IPS-18c (cell line): ENCODE data around the gene CAMK2D.

Experiments
- H3K4me3 ChIP-seq: 2 replicates; pipeline ENCODE4 v1.7.0; 2013; ENCODE audit warnings: low read depth, mild to moderate bottlenecking, low read length, moderate library complexity; ENCODE audit not compliant: insufficient read depth
- H3K9me3 ChIP-seq: one replicate; pipeline ENCODE4 v1.6.1; 2013; ENCODE audit warnings: mild to moderate bottlenecking, low read length, moderate library complexity; ENCODE audit not compliant: control insufficient read depth, insufficient read depth

Gene CAMK2D

DNA sequence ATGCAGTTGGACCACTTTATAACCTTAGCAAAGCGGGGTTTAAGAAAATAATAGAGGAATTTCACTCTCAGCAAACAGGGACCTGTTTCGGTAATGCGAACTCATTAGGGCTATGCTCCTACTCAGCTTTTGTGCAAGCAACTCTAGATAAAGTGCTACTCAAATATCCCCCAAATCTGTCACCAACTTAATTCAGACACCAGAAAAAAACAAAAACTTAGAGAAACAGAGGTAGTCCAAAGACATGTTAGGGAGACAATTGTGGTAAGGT, 123.0 kb downstream of the CAMK2D start:
- no peak overlapping the region for H3K4me3 ChIP-seq
- no peaks in the 10 kb centered on the region for H3K9me3 ChIP-seq

DNA sequence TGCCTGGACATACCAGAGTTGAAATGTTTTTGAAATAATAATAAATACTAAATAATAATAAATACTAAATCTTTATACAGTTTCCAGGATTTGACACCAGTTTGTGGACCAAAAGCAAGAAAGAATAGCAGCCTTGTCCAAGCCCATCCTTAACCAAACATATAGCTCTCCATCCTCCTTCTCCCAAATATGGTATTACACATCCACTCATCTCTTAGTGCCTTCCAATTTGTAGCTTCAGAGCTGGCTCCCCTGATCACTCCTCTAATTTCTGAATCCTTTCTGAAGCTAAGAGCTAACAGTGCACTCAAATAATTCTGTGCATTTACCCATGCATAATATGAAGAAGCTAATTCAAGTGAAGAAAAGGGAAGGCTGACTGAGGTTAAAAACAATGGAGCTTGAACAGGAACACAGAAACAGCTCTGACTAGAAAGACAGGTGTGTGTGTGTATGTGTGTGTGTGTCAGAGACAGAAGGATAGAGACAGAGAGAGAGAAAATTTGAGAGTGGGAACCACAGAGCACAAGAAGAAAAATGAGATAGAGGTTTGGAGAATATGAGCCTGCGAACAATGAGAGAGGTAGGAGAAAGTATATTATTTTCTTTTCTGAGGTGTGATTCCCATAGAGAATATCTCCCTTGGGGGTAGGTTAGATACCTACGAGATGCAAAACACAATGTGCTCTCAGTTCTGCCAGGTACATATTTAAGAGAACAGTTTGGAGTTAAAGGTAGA, 123.5 kb downstream of the CAMK2D start:
- H3K9me3 ChIP-seq: no peaks in the 10 kb centered on the region
- H3K4me3 ChIP-seq: no peak overlapping the region

DNA sequence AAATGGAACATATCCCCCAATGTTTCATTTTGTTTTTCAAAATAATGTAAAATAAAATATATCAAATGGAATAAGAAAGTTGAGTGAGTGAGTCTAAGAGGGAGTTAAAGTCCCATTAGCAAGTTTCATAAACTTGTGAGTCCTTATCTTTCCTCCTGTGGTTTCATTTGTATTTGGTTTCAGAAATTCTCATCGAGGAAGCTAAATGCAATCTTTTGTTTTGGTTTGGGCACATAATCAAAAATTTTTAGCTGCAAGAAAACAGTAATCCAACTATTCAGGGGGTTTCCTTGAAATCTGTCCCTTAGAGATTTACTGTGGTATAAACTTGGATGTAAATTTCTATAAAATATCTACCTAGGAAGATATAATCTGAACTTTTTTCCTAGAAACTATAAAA, 124.2 kb downstream of the CAMK2D start:
- Histone ChIP-seq H3K4me3 (no peak overlapping the region), H3K9me3 (no peaks in the 10 kb centered on the region)

DNA sequence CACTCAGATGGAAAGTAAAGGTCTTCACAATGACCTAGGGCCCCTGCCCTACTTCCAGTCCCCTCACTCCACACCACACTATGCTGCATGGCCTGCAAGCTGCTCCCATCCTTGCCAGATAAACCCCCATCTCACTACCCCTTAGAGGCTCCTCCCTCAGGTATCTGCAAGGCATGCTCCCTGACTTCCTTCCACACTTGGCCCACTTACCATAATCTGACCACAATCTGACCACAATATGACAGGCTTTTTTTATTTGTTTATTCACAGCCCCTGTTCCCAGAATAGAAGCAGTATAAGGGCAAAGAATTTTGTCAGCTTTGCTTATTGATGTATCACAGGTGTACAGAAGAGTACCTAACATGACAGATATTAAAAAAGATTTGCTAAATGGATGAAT, 124.7 kb downstream of the CAMK2D start:
- H3K9me3 ChIP-seq: no peaks in the 10 kb centered on the region
- H3K4me3 ChIP-seq: no peak overlapping the region

DNA sequence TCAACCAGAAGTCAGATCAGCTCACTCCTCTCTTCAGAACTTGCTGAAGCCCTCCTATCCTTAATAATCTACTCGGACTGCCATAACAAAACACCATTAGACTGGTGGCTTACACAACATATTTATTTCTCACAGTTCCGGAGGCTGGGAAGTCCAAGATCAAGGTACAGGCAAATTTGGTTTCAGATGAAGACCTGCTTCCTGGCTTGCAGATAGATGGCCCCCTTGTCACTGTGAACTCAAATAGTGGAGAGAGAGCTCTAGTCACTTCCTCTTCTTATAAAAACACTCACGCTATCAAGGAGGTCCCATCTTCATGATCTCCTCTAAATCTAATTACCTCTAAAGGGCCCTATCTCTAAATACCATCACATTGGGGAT, 125.1 kb downstream of the CAMK2D start:
- H3K4me3 ChIP-seq: no peak overlapping the region
- H3K9me3 ChIP-seq: no peaks in the 10 kb centered on the region

DNA sequence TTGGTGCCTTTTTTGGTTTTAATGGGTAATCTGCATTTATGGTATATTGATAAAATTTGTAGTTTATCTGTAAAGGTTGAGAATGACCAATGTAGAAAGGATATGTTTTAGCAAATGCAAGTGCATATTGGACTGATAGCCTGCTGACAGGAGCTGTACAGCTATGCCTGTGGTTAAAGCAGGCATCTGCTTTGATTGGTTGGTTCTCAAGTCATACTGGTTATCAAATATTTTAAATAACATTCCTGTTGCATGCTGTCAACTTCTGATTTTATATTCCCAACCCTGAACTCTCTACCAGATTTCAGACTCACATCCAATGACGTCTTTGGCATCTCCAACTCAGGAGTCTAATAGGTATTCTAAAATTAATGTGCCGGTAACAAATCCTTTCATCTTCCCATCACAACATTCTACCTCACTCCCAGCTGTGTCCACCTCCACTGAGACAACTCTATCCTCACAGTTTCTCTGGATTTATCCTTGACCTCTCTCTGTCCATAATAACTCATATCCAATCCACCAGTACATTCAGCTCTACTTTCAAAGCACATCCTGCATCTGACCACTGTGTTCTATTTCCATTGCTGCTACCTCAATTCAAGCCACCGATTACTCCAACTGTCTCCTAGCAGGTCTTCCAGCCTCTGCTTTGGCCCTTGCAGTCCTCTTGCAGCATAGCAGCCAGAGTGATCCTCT, 125.7 kb downstream of the CAMK2D start:
- no peaks in the 10 kb centered on the region for H3K9me3 ChIP-seq
- no peak overlapping the region for H3K4me3 ChIP-seq

DNA sequence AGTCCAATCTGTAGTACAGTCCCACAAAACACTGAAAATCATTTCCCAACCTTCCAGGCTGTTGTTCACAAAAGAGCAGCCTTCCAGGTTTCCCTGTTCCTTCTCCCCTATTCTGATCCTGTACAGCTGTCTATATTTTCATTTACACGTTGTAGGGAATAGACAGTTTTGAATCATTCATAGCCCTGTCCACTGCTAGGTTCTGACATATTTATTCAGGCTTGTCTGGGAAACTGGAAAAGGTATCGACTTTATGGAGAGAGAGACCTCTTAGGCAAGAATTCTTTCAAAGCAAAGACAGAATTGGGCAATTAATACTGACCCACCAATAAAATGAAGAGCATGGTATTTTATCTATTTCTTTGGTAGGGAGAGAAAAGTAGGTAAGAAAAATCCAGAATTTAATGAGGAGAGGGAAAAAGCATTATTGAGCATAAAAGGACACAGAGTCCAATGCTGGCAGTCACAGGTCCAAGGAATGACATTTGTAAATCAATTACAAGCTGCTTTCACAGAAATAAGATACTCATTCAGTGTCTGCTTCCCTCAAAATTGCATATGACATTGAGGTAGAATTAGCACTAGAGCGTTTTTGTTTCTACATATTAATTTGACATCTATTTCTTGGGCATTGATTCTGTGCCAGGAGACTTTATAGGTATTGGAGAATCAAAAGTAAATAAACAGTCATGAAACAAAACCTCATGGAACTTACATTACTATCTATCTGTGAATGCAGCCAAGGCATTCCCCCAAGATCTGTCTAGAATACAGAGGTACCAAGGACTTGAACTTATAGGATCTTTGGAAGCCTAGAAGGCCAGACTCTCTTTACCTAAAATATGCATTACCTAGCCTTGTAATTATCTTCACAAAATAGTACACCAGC, 127.2 kb downstream of the CAMK2D start:
- no peaks in the 10 kb centered on the region for H3K9me3 ChIP-seq
- no peak overlapping the region for H3K4me3 ChIP-seq

DNA sequence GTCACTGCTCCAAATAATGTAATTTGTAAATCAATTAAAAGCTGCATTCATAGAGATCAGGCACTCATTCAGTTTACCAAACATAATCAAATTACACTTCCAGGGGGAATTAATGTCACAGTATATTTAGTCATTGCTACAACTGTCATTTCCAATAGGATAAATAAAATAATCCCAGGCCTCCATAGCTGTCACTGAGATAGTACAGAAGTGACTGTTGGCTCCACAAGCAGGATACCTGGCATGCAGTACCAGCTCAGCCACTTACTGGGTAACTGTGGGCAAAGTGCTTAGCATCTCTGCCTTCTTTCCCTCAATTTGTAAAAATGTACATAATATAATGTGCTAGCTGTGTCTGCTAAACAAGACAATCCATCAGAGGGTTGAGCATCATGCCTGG, 128.1 kb downstream of the CAMK2D start:
- Histone ChIP-seq H3K4me3 (no peak overlapping the region), H3K9me3 (no peaks in the 10 kb centered on the region)

DNA sequence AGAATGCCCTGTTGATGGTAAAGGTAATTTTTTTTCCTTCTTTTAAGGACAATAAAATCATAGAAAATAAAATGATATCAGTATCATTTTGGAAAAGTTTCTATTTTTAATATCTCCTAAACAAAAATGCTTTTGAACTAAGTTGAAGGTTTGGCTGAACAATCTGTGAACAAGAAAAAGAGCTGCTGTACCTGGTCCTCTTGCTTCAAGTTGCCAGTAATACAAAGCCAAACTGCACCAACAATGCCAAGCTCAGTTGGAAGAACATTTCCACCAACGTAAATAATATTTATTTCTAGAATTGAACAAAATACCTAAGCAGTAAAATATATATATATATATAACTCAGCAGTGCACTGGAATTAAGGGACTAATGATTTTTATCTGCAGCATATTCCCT, 132.8 kb downstream of the CAMK2D start:
- H3K4me3 ChIP-seq: no peak overlapping the region
- H3K9me3 ChIP-seq: no peaks in the 10 kb centered on the region

DNA sequence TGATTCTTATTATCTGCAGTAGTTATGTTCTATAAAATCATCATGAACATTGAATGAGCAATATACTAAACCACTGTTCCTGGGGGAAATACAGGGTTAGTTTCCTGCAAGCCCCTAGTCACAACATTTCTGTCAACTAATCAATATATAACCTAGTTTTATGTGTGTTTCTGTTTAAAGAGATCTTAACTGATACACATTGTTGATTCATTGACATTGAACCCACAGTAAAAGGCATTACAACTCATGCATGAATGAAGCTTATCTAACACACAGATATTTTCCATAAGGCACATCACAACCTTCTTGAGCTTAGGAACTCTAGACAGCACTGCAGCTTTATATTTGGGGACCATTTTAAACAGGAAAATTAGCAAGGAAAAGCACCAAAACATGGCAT, 134.2 kb downstream of the CAMK2D start:
- no peak overlapping the region for H3K4me3 ChIP-seq

DNA sequence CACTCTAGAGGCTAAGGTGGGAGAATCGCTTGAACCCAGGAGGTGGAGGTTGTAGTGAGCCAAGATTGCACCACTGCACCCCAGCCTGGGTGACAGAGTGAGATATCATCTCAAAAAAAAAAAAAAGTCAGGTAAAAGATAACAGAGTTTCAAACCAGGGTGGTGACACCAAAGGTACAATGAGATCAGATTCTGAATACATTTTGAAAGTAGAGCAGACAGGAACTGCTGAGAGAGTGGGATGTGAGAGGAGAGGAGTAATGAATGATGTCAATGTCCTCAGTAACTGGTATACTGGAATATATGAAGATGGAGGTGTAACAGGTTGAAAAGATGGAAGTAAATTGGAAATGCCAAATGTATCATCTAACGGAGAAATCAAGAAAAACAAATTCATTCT, 135.6 kb downstream of the CAMK2D start:
- Histone ChIP-seq H3K4me3 (no peak overlapping the region), H3K9me3 (no peaks in the 10 kb centered on the region)

More for the DNA sequence above, 134.2 kb downstream of the CAMK2D start:
- no peaks in the 10 kb centered on the region for H3K9me3 ChIP-seq

DNA sequence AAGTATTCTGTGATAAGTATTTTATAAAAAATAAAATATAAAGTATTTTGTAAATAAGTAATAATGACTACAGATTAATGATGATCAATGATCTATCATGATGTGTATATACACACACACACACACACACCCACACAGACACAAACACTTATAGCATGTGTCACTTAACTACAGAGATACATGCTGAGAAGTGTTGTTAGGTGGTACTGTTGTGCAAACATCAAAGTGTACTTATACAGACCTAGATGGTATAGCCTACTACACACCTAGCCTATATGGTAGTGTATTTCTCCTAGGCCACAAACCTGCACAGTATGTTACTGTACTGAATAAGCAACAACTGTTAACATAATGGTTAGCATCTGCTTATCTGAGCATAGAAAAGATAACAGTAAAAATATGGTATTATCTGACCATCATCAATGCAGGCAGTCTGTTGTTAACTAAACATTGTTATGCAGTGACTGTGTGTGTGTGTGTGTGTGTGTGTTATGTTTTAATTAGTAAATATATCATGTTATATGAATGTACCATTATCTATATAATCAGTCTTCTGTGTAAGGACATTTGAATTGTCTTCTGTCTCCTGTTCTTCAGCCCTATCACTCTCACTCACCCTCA, 138.2 kb downstream of the CAMK2D start:
- no peaks in the 10 kb centered on the region for H3K9me3 ChIP-seq
- no peak overlapping the region for H3K4me3 ChIP-seq

DNA sequence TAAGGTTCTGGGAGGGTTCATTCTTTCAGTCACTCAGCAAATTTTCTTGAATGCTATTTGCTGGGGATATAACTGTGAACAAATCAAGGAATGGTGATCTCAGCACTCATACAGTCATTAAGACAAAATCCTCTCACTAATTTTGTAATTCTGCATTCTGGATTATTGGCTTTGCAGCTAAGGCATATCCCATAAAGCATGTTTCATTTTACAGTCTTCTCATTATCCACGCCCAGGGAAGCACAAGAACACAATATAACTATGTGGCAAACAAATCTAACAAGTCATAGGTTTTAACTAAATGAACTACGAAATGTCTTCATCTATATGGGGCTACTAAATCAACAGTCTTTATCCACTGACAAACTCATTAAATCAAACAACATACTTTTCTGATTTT, 139.9 kb downstream of the CAMK2D start:
- H3K9me3 ChIP-seq: no peaks in the 10 kb centered on the region

DNA sequence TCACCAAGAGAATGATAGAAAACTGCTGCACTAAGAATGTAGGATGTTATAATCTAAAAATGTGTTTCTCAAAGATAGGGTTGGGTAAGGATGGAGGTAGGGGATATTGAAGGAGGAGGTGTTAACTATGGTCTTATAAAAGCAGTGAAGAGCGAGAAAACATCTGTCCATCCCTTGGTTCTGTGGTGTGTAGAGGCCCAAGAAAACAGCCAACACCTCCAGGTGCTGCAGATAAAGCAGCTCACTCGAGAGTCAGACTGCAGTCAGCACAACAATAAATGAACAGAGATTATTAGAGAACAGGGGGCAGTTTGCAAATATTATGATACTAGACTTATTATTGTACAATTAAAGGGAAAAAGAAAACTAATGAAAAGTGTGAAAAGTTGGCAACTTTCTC, 141.5 kb downstream of the CAMK2D start:
- no peak overlapping the region for H3K4me3 ChIP-seq
- H3K9me3 ChIP-seq: no peaks in the 10 kb centered on the region

More for the DNA sequence above, 139.9 kb downstream of the CAMK2D start:
- no peak overlapping the region for H3K4me3 ChIP-seq

DNA sequence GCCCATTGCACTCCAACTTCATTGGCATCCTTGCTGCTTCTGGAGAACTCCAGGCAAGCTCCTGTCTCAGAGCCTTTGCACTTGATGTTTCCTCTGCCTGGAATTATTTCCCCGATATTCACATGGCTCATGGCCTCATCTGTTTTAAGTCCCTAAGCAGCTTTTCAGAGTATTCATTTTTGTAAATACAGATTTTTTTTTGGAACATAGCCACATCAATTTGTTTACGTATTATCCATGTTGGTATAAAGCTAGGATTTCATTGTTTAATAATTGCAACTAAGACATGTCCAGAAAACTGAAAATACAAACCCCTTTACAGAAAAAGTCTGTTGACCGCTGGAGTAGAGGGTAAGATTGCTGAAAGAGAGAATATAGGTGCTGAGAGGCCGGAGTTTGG, 142.0 kb downstream of the CAMK2D start:
- Histone ChIP-seq H3K9me3 (no peaks in the 10 kb centered on the region), H3K4me3 (no peak overlapping the region)

DNA sequence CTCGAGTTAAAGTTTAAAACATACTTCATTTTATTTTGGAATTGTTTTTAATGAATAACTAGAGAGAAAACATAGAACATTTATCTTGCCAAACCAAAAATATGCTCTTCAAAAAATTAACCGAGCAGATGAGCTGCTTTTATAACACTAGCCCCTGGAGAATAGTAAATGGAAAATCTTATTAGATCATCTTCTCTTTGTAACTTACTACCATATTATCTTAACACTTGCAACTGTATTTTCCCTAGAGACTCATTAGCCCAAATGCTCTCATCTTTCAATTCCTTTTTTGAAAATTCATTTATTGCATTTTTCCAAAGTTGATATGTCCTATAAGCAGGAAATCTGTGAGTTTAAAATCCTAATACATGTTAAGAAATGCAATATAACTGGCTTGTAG, 143.3 kb downstream of the CAMK2D start:
- Histone ChIP-seq H3K9me3 (no peaks in the 10 kb centered on the region), H3K4me3 (no peak overlapping the region)

DNA sequence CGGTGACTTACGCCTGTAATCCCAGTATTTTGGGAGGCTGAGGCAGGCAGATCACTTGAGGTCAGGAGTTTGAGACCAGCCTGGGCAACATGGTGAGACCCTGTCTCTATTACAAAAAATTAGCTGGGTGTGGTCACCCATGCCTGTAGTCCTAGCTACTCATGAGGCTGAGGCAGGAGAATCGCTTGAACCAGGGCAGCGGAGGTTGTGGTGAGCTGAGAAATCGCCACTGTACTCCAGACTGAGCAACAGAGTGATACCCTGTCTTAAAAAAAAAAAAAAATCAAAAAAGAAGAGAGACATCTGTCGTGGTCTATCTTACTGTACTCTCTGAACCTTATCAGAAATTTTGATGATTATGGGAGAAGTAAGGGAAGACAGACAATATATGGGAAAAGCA, 144.3 kb downstream of the CAMK2D start:
- no peak overlapping the region for H3K4me3 ChIP-seq

DNA sequence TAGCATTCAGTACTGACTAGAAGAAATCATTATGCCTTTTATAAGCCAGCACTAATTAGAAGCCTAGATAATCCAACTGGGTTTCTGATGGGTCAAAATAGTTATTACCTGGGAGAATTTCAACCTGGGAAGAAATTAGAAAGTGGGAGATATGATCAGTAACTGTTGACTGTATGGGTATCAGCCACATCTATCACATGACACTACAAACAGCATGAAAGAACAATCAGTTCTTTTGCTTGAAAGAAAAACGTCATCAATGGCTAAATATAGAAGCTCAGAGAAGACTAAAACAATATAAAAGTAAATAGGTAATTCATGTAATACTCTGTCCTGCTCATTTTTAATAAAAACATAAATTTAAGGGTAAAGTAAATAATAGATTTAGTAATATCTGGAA, 145.1 kb downstream of the CAMK2D start:
- H3K4me3 ChIP-seq: no peak overlapping the region

More for the DNA sequence above, 144.3 kb downstream of the CAMK2D start:
- no peaks in the 10 kb centered on the region for H3K9me3 ChIP-seq

More for the DNA sequence above, 145.1 kb downstream of the CAMK2D start:
- no peaks in the 10 kb centered on the region for H3K9me3 ChIP-seq
